Measurements from ENCODE around the gene ADRA1B. TPM values are rescaled to one million over a fixed set of nuclear protein-coding genes. Genes with fewer than 3 reads are reported as not detected.

Gene ADRA1B
- total RNA-seq, 1 experiment from 2014 or later, result 0.29 TPM

DNA sequence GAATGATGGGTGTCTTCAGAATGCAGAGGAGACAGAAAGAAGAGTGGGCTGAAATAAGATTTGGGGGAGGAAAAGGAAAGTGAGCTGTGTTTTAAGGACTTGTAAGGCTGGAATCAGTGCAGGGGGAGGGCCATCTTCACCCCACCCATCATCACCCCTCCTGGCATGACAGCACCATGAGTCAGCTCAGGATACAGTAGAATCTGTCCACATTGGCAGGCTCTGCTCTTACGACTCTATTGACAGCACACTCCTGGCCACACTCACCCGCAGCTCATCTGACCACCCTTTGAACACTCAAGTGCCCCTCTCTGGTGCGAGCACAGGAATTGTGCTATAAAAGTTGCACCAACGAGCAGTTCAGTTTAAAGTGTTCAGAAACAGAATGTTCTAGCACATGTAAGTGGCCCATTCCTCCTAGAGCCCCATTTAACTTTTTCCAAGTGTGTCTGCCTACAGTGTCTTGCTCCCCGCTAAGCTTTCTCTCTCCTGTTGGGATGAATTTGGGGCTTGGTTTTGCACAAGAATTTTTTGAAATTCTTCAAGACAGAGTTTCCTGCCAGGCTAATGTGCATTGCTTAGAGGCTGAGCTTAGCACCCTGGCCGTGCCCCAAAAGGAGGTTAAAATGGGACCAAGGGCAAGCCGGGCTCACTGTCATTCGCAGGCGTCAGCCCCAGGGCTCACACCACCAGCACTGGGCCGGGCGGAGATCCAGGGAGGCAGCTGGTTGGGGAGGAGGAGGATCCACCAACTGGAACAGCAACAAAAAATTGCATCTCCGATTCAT is 12.0 kb downstream of the ADRA1B start:
- Histone ChIP-seq H3K79me2 (ENCODE audit: low read length) (no peaks in the 10 kb centered on the region), H3K9ac (ENCODE audit: low read length) (no peak overlapping the region), H3K9me3 (ENCODE audit: low read length) (no peaks in the 10 kb centered on the region), H3K36me3 (ENCODE audit: low read depth, low read length) (no peaks in the 10 kb centered on the region), H3F3A (ENCODE audit: low read length, unreplicated experiment) (no peaks in the 10 kb centered on the region), H2AFZ (ENCODE audit: low read length) (no peak overlapping the region), H4K20me1 (ENCODE audit: low read length) (no peaks in the 10 kb centered on the region), H3K27me3 (ENCODE audit: low read length) (no peaks in the 10 kb centered on the region), H3K4me1 (ENCODE audit: insufficient read depth, low read length) (peaks cover 17% of the 10 kb centered on the region), H3K4me3 (ENCODE audit: low read length) (no peak overlapping the region; the same call in 1 of the 2 replicates), H3K4me2 (ENCODE audit: low read length) (peak overlapping the region; percentile 63), H3K9me2 (replicated peaks; ENCODE audit: low read length) (no peaks in the 10 kb centered on the region), H3K27ac (ENCODE audit: low read length) (peak overlapping the region; percentile 21; the same call in 1 of the 2 replicates)
- intact Hi-C loops (cut with micrococcal nuclease), result loop anchor here (5.0 kb wide), 2 partner anchors 39 to 59 kb away; no protein-coding TSS in a partner anchor
- DNase-seq (peak; percentile 90), ATAC-seq (peak; percentile 100)
- TF ChIP-seq EZH2phosphoT487 (IDR thresholded peaks at IDR 0.05; ENCODE audit: borderline replicate concordance, low read length), result peak; percentile 64; the same call in 1 of the 2 replicates
- TF ChIP-seq EZH2 (IDR thresholded peaks at IDR 0.05; ENCODE audit: low read length, unreplicated experiment), result no peak
- ChIA-PET POLR2A (ENCODE audit: unreplicated experiment) (no interaction called here), CTCF (interaction anchor here (0.9 to 1.2 kb wide), 2 partner anchors 11 to 59 kb away, joined by 3 to 4 read pairs; no protein-coding TSS in a partner anchor)
- BruUV-seq (replicated peaks), result no TSS peak

DNA sequence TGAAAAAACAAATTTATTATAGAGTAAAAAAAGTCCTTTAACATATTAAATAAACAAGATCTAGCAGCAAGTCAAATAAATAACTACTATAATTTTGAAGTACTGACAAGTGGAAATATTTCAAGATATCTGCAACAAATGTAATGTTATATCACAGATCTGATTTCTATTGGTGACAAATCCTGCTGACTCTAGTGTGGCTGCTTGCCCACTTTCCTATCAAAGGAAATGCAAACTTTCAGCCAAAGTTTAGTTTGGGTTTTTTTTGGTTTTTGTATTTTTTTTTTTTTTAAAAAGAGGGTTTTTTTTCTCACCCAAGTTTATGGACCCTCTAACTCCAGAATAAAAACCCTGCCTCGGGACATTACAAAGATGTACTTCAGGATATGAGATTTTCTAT is 12.9 kb downstream of the ADRA1B start:
- Histone ChIP-seq H3K4me1 (ENCODE audit: insufficient read depth, low read length) (peaks cover 17% of the 10 kb centered on the region), H4K20me1 (ENCODE audit: low read length) (no peaks in the 10 kb centered on the region), H3K4me2 (ENCODE audit: low read length) (no peak overlapping the region), H3K9me2 (replicated peaks; ENCODE audit: low read length) (no peaks in the 10 kb centered on the region), H3K27ac (ENCODE audit: low read length) (no peak overlapping the region), H3K9me3 (ENCODE audit: low read length) (no peaks in the 10 kb centered on the region), H3F3A (ENCODE audit: low read length, unreplicated experiment) (no peaks in the 10 kb centered on the region), H3K4me3 (ENCODE audit: low read length) (no peak overlapping the region), H3K36me3 (ENCODE audit: low read depth, low read length) (no peaks in the 10 kb centered on the region), H3K79me2 (ENCODE audit: low read length) (no peaks in the 10 kb centered on the region), H3K9ac (ENCODE audit: low read length) (no peak overlapping the region), H3K27me3 (ENCODE audit: low read length) (no peaks in the 10 kb centered on the region), H2AFZ (ENCODE audit: low read length) (no peak overlapping the region)
- TF ChIP-seq CTCF (conservative IDR thresholded peaks at IDR 0.05; ENCODE audit: low read depth, low read length), result no peak
- TF ChIP-seq EZH2 (IDR thresholded peaks at IDR 0.05; ENCODE audit: low read length, unreplicated experiment), result no peak
- TF ChIP-seq EZH2phosphoT487 (IDR thresholded peaks at IDR 0.05; ENCODE audit: borderline replicate concordance, low read length), result no peak
- POLR2A ChIA-PET (ENCODE audit: unreplicated experiment), result no interaction called here
- CTCF ChIA-PET, result interaction anchor here (1.2 kb wide), 1 partner anchor 58 kb away, joined by 3 read pairs; no protein-coding TSS in a partner anchor
- no TSS peak for BruUV-seq (replicated peaks)
- DNase-seq (no peak), ATAC-seq (no peak)
- intact Hi-C loops (cut with micrococcal nuclease), result loop anchor here (5.0 kb wide), 2 partner anchors 38 to 58 kb away; no protein-coding TSS in a partner anchor

- intact Hi-C loops (cut with micrococcal nuclease), result no loop called here
- DNase-seq, result no peak
- H4K20me1 ChIP-seq (ENCODE audit: low read length), result no peaks in the 10 kb centered on the region
- BruUV-seq (replicated peaks), result no TSS peak
- no peaks in the 10 kb centered on the region for H3K79me2 ChIP-seq (ENCODE audit: low read length)
- no peaks in the 10 kb centered on the region for H3F3A ChIP-seq (ENCODE audit: low read length, unreplicated experiment)
- ChIA-PET POLR2A (ENCODE audit: unreplicated experiment) (no interaction called here), CTCF (no interaction called here)
- H3K4me1 ChIP-seq (ENCODE audit: insufficient read depth, low read length), result peaks cover 2% of the 10 kb centered on the region
- TF ChIP-seq EZH2phosphoT487 (IDR thresholded peaks at IDR 0.05; ENCODE audit: borderline replicate concordance, low read length) (no peak), EZH2 (IDR thresholded peaks at IDR 0.05; ENCODE audit: low read length, unreplicated experiment) (no peak), CTCF (conservative IDR thresholded peaks at IDR 0.05; ENCODE audit: low read depth, low read length) (no peak)
- no peak overlapping the region for H3K9ac ChIP-seq (ENCODE audit: low read length)
- H3K9me3 ChIP-seq (ENCODE audit: low read length), result no peaks in the 10 kb centered on the region
- ATAC-seq, result no peak
- no peaks in the 10 kb centered on the region for H3K36me3 ChIP-seq (ENCODE audit: low read depth, low read length)
- H3K27me3 ChIP-seq (ENCODE audit: low read length), result no peaks in the 10 kb centered on the region
- H3K4me3 ChIP-seq (ENCODE audit: low read length), result no peak overlapping the region
- H3K9me2 ChIP-seq (replicated peaks; ENCODE audit: low read length), result no peaks in the 10 kb centered on the region
- no peak overlapping the region for H3K27ac ChIP-seq (ENCODE audit: low read length)
- H3K4me2 ChIP-seq (ENCODE audit: low read length), result no peak overlapping the region
- no peak overlapping the region for H2AFZ ChIP-seq (ENCODE audit: low read length)
These were observed 17.5 kb downstream of the ADRA1B start for GRCh38 chr5:159933531-159934485.
